ENCODE results near the gene TBC1D22A.

Gene TBC1D22A

GRCh38 chr22:46857142-46857884 is 94.9 kb downstream of the TBC1D22A start:
- DNase-seq (ENCODE audit: low read depth in 2 of 2, low spot score in 1 of 2) = no peak

- no peak for DNase-seq (ENCODE audit: low read depth in 2 of 2, low spot score in 1 of 2)
These were observed 95.4 kb downstream of the TBC1D22A start for GRCh38 chr22:46857885-46858143.

- no peak for DNase-seq (ENCODE audit: low read depth in 2 of 2, low spot score in 1 of 2)
These were observed 95.8 kb downstream of the TBC1D22A start for GRCh38 chr22:46858181-46858771.

- no peak for DNase-seq (ENCODE audit: low read depth in 2 of 2, low spot score in 1 of 2)
These were observed 98.1 kb downstream of the TBC1D22A start for GRCh38 chr22:46860562-46860961.

- DNase-seq (ENCODE audit: low read depth in 2 of 2, low spot score in 1 of 2) = no peak
These were observed 99.3 kb downstream of the TBC1D22A start for GRCh38 chr22:46861468-46862367.

GRCh38 chr22:46862418-46863324 is 100.2 kb downstream of the TBC1D22A start:
- DNase-seq (ENCODE audit: low read depth in 2 of 2, low spot score in 1 of 2) = no peak

- DNase-seq (ENCODE audit: low read depth in 2 of 2, low spot score in 1 of 2) = no peak
These were observed 101.3 kb downstream of the TBC1D22A start for GRCh38 chr22:46863794-46864193.

GRCh38 chr22:46864314-46865051 is 102.0 kb downstream of the TBC1D22A start:
- no peak for DNase-seq (ENCODE audit: low read depth in 2 of 2, low spot score in 1 of 2)

- DNase-seq (ENCODE audit: low read depth in 2 of 2, low spot score in 1 of 2) = no peak
These were observed 102.6 kb downstream of the TBC1D22A start for GRCh38 chr22:46865052-46865434.

- no peak for DNase-seq (ENCODE audit: low read depth in 2 of 2, low spot score in 1 of 2)
These were observed 103.2 kb downstream of the TBC1D22A start for GRCh38 chr22:46865642-46866041.

- DNase-seq (ENCODE audit: low read depth in 2 of 2, low spot score in 1 of 2) = no peak
These were observed 104.1 kb downstream of the TBC1D22A start for GRCh38 chr22:46866591-46866990.

- no peak for DNase-seq (ENCODE audit: low read depth in 2 of 2, low spot score in 1 of 2)
These were observed 104.7 kb downstream of the TBC1D22A start for GRCh38 chr22:46867106-46867505.

GRCh38 chr22:46869329-46869728 is 106.9 kb downstream of the TBC1D22A start:
- no peak for DNase-seq (ENCODE audit: low read depth in 2 of 2, low spot score in 1 of 2)

GRCh38 chr22:46869831-46870441 is 107.5 kb downstream of the TBC1D22A start:
- no peak for DNase-seq (ENCODE audit: low read depth in 2 of 2, low spot score in 1 of 2)

- DNase-seq (ENCODE audit: low read depth in 2 of 2, low spot score in 1 of 2) = no peak
These were observed 109.4 kb downstream of the TBC1D22A start for GRCh38 chr22:46871826-46872225.

- DNase-seq (ENCODE audit: low read depth in 2 of 2, low spot score in 1 of 2) = no peak
These were observed 112.6 kb downstream of the TBC1D22A start for GRCh38 chr22:46875089-46875488.

- no peak for DNase-seq (ENCODE audit: low read depth in 2 of 2, low spot score in 1 of 2)
These were observed 114.0 kb downstream of the TBC1D22A start for GRCh38 chr22:46876357-46876934.

- no peak for DNase-seq (ENCODE audit: low read depth in 2 of 2, low spot score in 1 of 2)
These were observed 115.9 kb downstream of the TBC1D22A start for GRCh38 chr22:46878191-46878948.

- DNase-seq (ENCODE audit: low read depth in 2 of 2, low spot score in 1 of 2) = no peak
These were observed 116.6 kb downstream of the TBC1D22A start for GRCh38 chr22:46879083-46879482.

Data from stimulated activated CD8-positive, alpha-beta memory T cell treated with anti-CD3 and anti-CD28 coated beads, Interleukin-4, amount 100 ng/mL, for 1 hour (primary cell).